H1 (cell line): ENCODE data around the gene CCNJ. TPM values are rescaled to one million over a fixed set of nuclear protein-coding genes. Genes with fewer than 3 reads are reported as not detected.

Experiments
- CTCF ChIA-PET: fragments of 300-600 bp; sonication (Branson Sonifier 250); formaldehyde crosslinking; loops from one replicate; lab custom pipeline; 2021; ENCODE audit not compliant: partially characterized antibody; lab: Charles Lee
- POLR2A ChIA-PET: fragments of 300-600 bp; sonication (Branson Sonifier 250); formaldehyde crosslinking; loops from one replicate; lab custom pipeline; 2021; ENCODE audit warnings: inconsistent platforms; ENCODE audit not compliant: partially characterized antibody; lab: Charles Lee
- DNase-seq, 2 experiments: peaks; one replicate each; pipeline versions ENCODE4 v3.0.0 to v3.0.0-alpha.2; 2010 to 2022; ENCODE audit warnings: low spot score in 2 of 2, low read depth in 1 of 2, mixed read lengths in 1 of 2
- FAIRE-seq: peaks from 2 replicates; lab custom pipeline; 2011; peaks lifted over from hg19 to GRCh38; lab: Jason Lieb, UNC
- H2AFZ ChIP-seq: 2 replicates; pipeline ENCODE4 v1.8.1; 2012; ENCODE audit warnings: low read length, inconsistent platforms
- H2AK5ac ChIP-seq: 2 replicates; pipeline ENCODE4 v1.6.1; 2013; ENCODE audit warnings: low read depth, low read length
- H2BK120ac ChIP-seq: replicated peaks from 2 replicates; pipeline ENCODE3; 2013; ENCODE audit warnings: low read depth, low read length, inconsistent platforms
- H2BK12ac ChIP-seq: 2 replicates; pipeline ENCODE4 v1.6.1; 2013; ENCODE audit warnings: low read depth, low read length
- H2BK15ac ChIP-seq: 2 replicates; pipeline ENCODE4 v1.6.1; 2013; ENCODE audit warnings: low read length
- H2BK20ac ChIP-seq: 2 replicates; pipeline ENCODE4 v1.6.1; 2013; ENCODE audit warnings: low read length
- H2BK5ac ChIP-seq: 2 replicates; pipeline ENCODE4 v1.6.1; 2013; ENCODE audit warnings: low read depth, low read length
- H3K14ac ChIP-seq: 2 replicates; pipeline ENCODE4 v1.6.1; 2013; ENCODE audit warnings: inconsistent platforms; ENCODE audit not compliant: insufficient read length
- H3K18ac ChIP-seq: 2 replicates; pipeline ENCODE4 v1.6.1; 2013; ENCODE audit warnings: low read length; ENCODE audit errors: extremely low read depth
- H3K23ac ChIP-seq: 2 replicates; pipeline ENCODE4 v1.6.1; 2013; ENCODE audit warnings: inconsistent platforms; ENCODE audit not compliant: insufficient read length
- H3K23me2 ChIP-seq: 2 replicates; pipeline ENCODE4 v1.6.1; 2013; ENCODE audit warnings: low read depth, low read length
- H3K27ac ChIP-seq: 2 replicates; pipeline ENCODE4 v1.6.1; 2011; ENCODE audit warnings: low read depth, low read length, inconsistent platforms
- H3K27me3 ChIP-seq, 4 experiments: replicated peaks in 1 of 4; 1 replicate in 1 of 4; 2 replicates in 3 of 4; pipeline versions ENCODE4 v1.6.1 to v1.8.1; 2011 to 2013; ENCODE audit warnings: low read length in 3 of 4, mild to moderate bottlenecking in 3 of 4, inconsistent platforms in 2 of 4, mixed read lengths in 2 of 4, moderate library complexity in 1 of 4; ENCODE audit not compliant: control insufficient read depth in 3 of 4, insufficient read depth in 3 of 4; ENCODE audit errors: extremely low read depth in 1 of 4
- H3K36me3 ChIP-seq, 4 experiments: 2 replicates each; pipeline versions ENCODE4 v1.6.1 to v1.8.1; 2011 to 2013; ENCODE audit warnings: mild to moderate bottlenecking in 4 of 4, low read length in 3 of 4, moderate library complexity in 2 of 4, control low read depth in 1 of 4, inconsistent platforms in 1 of 4; ENCODE audit not compliant: insufficient read depth in 4 of 4, control insufficient read depth in 2 of 4
- H3K4ac ChIP-seq: replicated peaks from 2 replicates; pipeline ENCODE3; 2013; ENCODE audit warnings: low read length, low read depth, mixed read lengths, inconsistent platforms; ENCODE audit not compliant: insufficient read length
- H3K4me1 ChIP-seq, 4 experiments: replicated peaks in 1 of 4; 1 replicate in 1 of 4; 2 replicates in 3 of 4; pipeline versions ENCODE4 v1.6.1 to v1.8.1; 2011 to 2013; ENCODE audit warnings: low read length in 3 of 4, inconsistent platforms in 2 of 4, mixed read lengths in 1 of 4; ENCODE audit not compliant: insufficient read depth in 4 of 4, control insufficient read depth in 3 of 4
- H3K4me2 ChIP-seq, 2 experiments: 2 replicates each; pipeline versions ENCODE4 v1.6.1 to v1.8.1; 2011 to 2013; ENCODE audit warnings: low read depth in 2 of 2, low read length in 2 of 2, control low read depth in 1 of 2, inconsistent platforms in 1 of 2, mild to moderate bottlenecking in 1 of 2; ENCODE audit not compliant: insufficient read depth in 1 of 2
- H3K4me3 ChIP-seq, 4 experiments: fragments of 200-600, 300-600 bp in 1 of 4; sonication (generic), shearing (Covaris generic), sonication (Bioruptor Twin) in 1 of 4; 2 replicates each; pipeline versions ENCODE4 v1.5.1 to v1.8.1; 2011 to 2016; ENCODE audit warnings: low read length in 4 of 4, low read depth in 3 of 4, control low read depth in 2 of 4, inconsistent platforms in 2 of 4, mild to moderate bottlenecking in 2 of 4, mixed read lengths in 1 of 4, moderate library complexity in 1 of 4; ENCODE audit not compliant: insufficient read depth in 2 of 4; ENCODE audit errors: extremely low read depth in 1 of 4
- H3K56ac ChIP-seq: replicated peaks from 2 replicates; pipeline ENCODE3; 2013; ENCODE audit warnings: low read depth, mild to moderate bottlenecking, mixed read lengths, low read length, inconsistent platforms; ENCODE audit not compliant: insufficient read length
- H3K79me1 ChIP-seq: 2 replicates; pipeline ENCODE4 v1.6.1; 2013; ENCODE audit warnings: low read depth, low read length, control low read depth
- H3K79me2 ChIP-seq, 2 experiments: 2 replicates each; pipeline versions ENCODE4 v1.6.1 to v1.8.1; 2012 to 2013; ENCODE audit warnings: low read length in 2 of 2, mild to moderate bottlenecking in 2 of 2, inconsistent platforms in 1 of 2; ENCODE audit not compliant: insufficient read depth in 2 of 2, control insufficient read depth in 1 of 2
- H3K9ac ChIP-seq, 4 experiments: replicated peaks in 1 of 4; 1 replicate in 1 of 4; 2 replicates in 3 of 4; pipeline versions ENCODE4 v1.6.1 to v1.8.1; 2011 to 2013; ENCODE audit warnings: low read depth in 3 of 4, low read length in 3 of 4, control low read depth in 2 of 4, mild to moderate bottlenecking in 2 of 4, moderate library complexity in 2 of 4, inconsistent platforms in 1 of 4; ENCODE audit errors: extremely low read depth in 1 of 4
- H3K9me3 ChIP-seq, 2 experiments: 2 replicates each; pipeline versions ENCODE4 v1.6.1 to v1.8.1; 2012 to 2013; ENCODE audit warnings: mild to moderate bottlenecking in 2 of 2, moderate library complexity in 2 of 2, control low read depth in 1 of 2, inconsistent platforms in 1 of 2, low read depth in 1 of 2, low read length in 1 of 2, mixed read lengths in 1 of 2; ENCODE audit not compliant: insufficient read depth in 2 of 2
- H4K20me1 ChIP-seq, 2 experiments: replicated peaks in 1 of 2; 2 replicates each; pipeline versions ENCODE3 to v1.8.1; 2011 to 2013; ENCODE audit warnings: inconsistent platforms in 2 of 2, low read length in 2 of 2, mild to moderate bottlenecking in 1 of 2; ENCODE audit not compliant: insufficient read depth in 2 of 2, control insufficient read depth in 1 of 2
- H4K5ac ChIP-seq: 2 replicates; pipeline ENCODE4 v1.6.1; 2013; ENCODE audit warnings: low read length, low read depth, mixed read lengths, inconsistent platforms; ENCODE audit not compliant: insufficient read length
- H4K8ac ChIP-seq: 2 replicates; pipeline ENCODE4 v1.8.0; 2013; ENCODE audit warnings: mild to moderate bottlenecking, moderate library complexity, low read length, inconsistent platforms; ENCODE audit not compliant: insufficient read depth; ENCODE audit errors: extremely low read depth
- H4K91ac ChIP-seq: replicated peaks from 2 replicates; pipeline ENCODE3; 2013; ENCODE audit warnings: low read length, mixed read lengths, inconsistent platforms; ENCODE audit not compliant: insufficient read length
- CBX5 ChIP-seq: fragments of 300-800, 300-1000 bp; sonication (generic); IDR thresholded peaks from 2 replicates; pipeline ENCODE4 v1.7.1; 2016; ENCODE audit warnings: antibody characterized with exemption, low read length, low read depth
- CHD2 ChIP-seq: IDR thresholded peaks from 2 replicates; pipeline ENCODE4 v1.6.1; 2012; ENCODE audit warnings: low read length, improper control_type of control experiment
- WGBS, 2 experiments: shearing (Covaris generic) in 1 of 2; methylation state at CpG; one replicate each; pipeline versions ENCODE4 v1.1.6 to v1.1.7; 2013 to 2015; ENCODE audit warnings: low lambda C conversion rate in 2 of 2, mixed read lengths in 2 of 2, inconsistent platforms in 1 of 2, low coverage in 1 of 2, missing lambda C conversion rate in 1 of 2; ENCODE audit not compliant: insufficient replicate concordance in 2 of 2, insufficient coverage in 1 of 2, insufficient read length in 1 of 2; ENCODE audit errors: extremely low coverage in 1 of 2, missing lambda C conversion rate in 1 of 2; 5-methylcytosine and 5-hydroxymethylcytosine counted together
- polyA plus RNA-seq, 7 experiments: library from polyadenylated mRNA; depleted of rRNA in 3 of 7; stranded (reverse) in 5 of 7; unstranded in 2 of 7; fragments of >200 nt in 5 of 7; fragments of 200-250 nt in 2 of 7; gene quantifications; 1 replicate in 5 of 7; 2 replicates in 1 of 7; 4 replicates in 1 of 7; pipeline versions ENCODE4 v1.2.1 to v1.2.3, GENCODE V29; 2011 to 2013; ENCODE audit warnings: missing spikeins in 2 of 7, mixed read lengths in 2 of 7
- total RNA-seq: library from RNA; stranded (reverse); fragmentation: NEBNext Ultra II Directional; extraction: Animal tissue kit (Norgen Biotek cat#: 25700); gene quantifications from 2 replicates; pipeline ENCODE4 v1.2.1, GENCODE V29; 2021

CCNJ gene
- total and polyA plus RNA-seq, 2 of the 8 experiments (the other 6 are each of a cell fraction or from before 2014, with no cell fraction given): 31.4 to 34.7 TPM

- H2BK5ac ChIP-seq: no peak overlapping the region
- no peak overlapping the region for H3K4ac ChIP-seq
- peaks cover 9 to 11% of the 10 kb centered on the region in 2 experiments for H4K20me1 ChIP-seq
- FAIRE-seq (no peak), DNase-seq (no peak)
- no peak overlapping the region for H3K27ac ChIP-seq
- H3K4me2 ChIP-seq: no peak overlapping the region
- POLR2A ChIA-PET: no interaction called here
- H3K36me3 ChIP-seq: peaks cover 0 to 33% (median 10%) of the 10 kb centered on the region in 4 experiments; a peak in 6 of 8 replicates
- H3K4me1 ChIP-seq: peaks cover 0 to 3% (median 0%) of the 10 kb centered on the region in 4 experiments; a peak in 1 of 7 replicates
- CTCF ChIA-PET: no interaction called here
- no peak overlapping the region for H3K18ac ChIP-seq
- no peak overlapping the region for H3K4me3 ChIP-seq
- peaks cover 5% of the 10 kb centered on the region for H3K23me2 ChIP-seq
- H2BK15ac ChIP-seq: no peak overlapping the region
- H3K79me2 ChIP-seq: peaks cover 10 to 100% of the 10 kb centered on the region in 2 experiments
- H2BK12ac ChIP-seq: no peak overlapping the region
- no peak overlapping the region for H2BK120ac ChIP-seq
- 93% methylated on average over 2 of the region's 2 CpGs; no CpG with 5 or more reads in 1 of the 2 experiments for WGBS, 2 experiments
- H2BK20ac ChIP-seq: no peak overlapping the region
- no peak overlapping the region for H4K91ac ChIP-seq
- H3K23ac ChIP-seq: no peak overlapping the region
- no peak overlapping the region for H3K56ac ChIP-seq
- H3K14ac ChIP-seq: no peak overlapping the region
- H4K5ac ChIP-seq: no peak overlapping the region
- no peak overlapping the region for H2AFZ ChIP-seq
- H3K9me3 ChIP-seq: no peaks in the 10 kb centered on the region
- H2AK5ac ChIP-seq: no peak overlapping the region
- H3K9ac ChIP-seq: no peak overlapping the region
- H4K8ac ChIP-seq: no peak overlapping the region
- H3K79me1 ChIP-seq: peaks cover 3% of the 10 kb centered on the region; the same call in 1 of the 2 replicates
- H3K27me3 ChIP-seq: no peaks in the 10 kb centered on the region
- TF ChIP-seq CBX5: no peak
- TF ChIP-seq CHD2: no peak
Measured at GRCh38 chr10:96049340-96049739, 6.0 kb downstream of the CCNJ start.
